ENCODE measurements around the gene SPI1.

Gene SPI1

GRCh38 chr11:47406896-47407745, 28.8 kb upstream of the SPI1 start:
- DNase-seq (ENCODE audit: low read depth) = no peak

- DNase-seq (ENCODE audit: low read depth) = no peak
Measured at GRCh38 chr11:47403571-47403970, 25.2 kb upstream of the SPI1 start.

- no peak for DNase-seq (ENCODE audit: low read depth)
Measured at GRCh38 chr11:47403135-47403534, 24.8 kb upstream of the SPI1 start.

- no peak for DNase-seq (ENCODE audit: low read depth)
Measured at GRCh38 chr11:47400768-47401279, 22.5 kb upstream of the SPI1 start.

- DNase-seq (ENCODE audit: low read depth) = peak; percentile 28
Measured at GRCh38 chr11:47399860-47400767, 21.8 kb upstream of the SPI1 start.

- DNase-seq (ENCODE audit: low read depth) = no peak
Measured at GRCh38 chr11:47398551-47398950, 20.2 kb upstream of the SPI1 start.

GRCh38 chr11:47398011-47398410, 19.7 kb upstream of the SPI1 start:
- no peak for DNase-seq (ENCODE audit: low read depth)

GRCh38 chr11:47396049-47396320, 17.6 kb upstream of the SPI1 start:
- no peak for DNase-seq (ENCODE audit: low read depth)

- DNase-seq (ENCODE audit: low read depth) = no peak
Measured at GRCh38 chr11:47395223-47396048, 17.1 kb upstream of the SPI1 start.

- DNase-seq (ENCODE audit: low read depth) = peak; percentile 50
Measured at GRCh38 chr11:47394322-47395222, 16.2 kb upstream of the SPI1 start.

GRCh38 chr11:47394050-47394321, 15.6 kb upstream of the SPI1 start:
- no peak for DNase-seq (ENCODE audit: low read depth)

GRCh38 chr11:47393163-47394049, 15.1 kb upstream of the SPI1 start:
- DNase-seq (ENCODE audit: low read depth) = no peak

GRCh38 chr11:47392546-47393162, 14.3 kb upstream of the SPI1 start:
- no peak for DNase-seq (ENCODE audit: low read depth)

- no peak for DNase-seq (ENCODE audit: low read depth)
Measured at GRCh38 chr11:47391711-47392432, 13.5 kb upstream of the SPI1 start.

GRCh38 chr11:47391077-47391583, 12.8 kb upstream of the SPI1 start:
- no peak for DNase-seq (ENCODE audit: low read depth)

- no peak for DNase-seq (ENCODE audit: low read depth)
Measured at GRCh38 chr11:47390422-47390760, 12.0 kb upstream of the SPI1 start.

- no peak for DNase-seq (ENCODE audit: low read depth)
Measured at GRCh38 chr11:47389577-47390421, 11.5 kb upstream of the SPI1 start.

Data from activated T-cell treated with anti-CD3 and anti-CD28 coated beads for 1 hour (primary cell).